Right cardiac atrium (tissue), 5 donors: ENCODE results near the gene MXRA8. TPM values are rescaled to one million over a fixed set of nuclear protein-coding genes. Genes with fewer than 3 reads are reported as not detected.

Source experiments
- ATAC-seq, 2 donors: fragments of 200-7000 bp; cut with Tn5 transposase; one replicate each; pipeline versions ENCODE4 v1.8.0 to v1.9.1; 2020; ENCODE audit warnings: moderate library complexity in 2 of 2, mild to moderate bottlenecking in 1 of 2
- DNase-seq, 3 donors: peaks; one replicate each; pipeline ENCODE4 v3.0.0-alpha.2; 2020
- H3K27ac ChIP-seq: one replicate; pipeline ENCODE4 v1.5.1; 2013; ENCODE audit warnings: mild to moderate bottlenecking, low read length, control low read depth, moderate library complexity
- H3K27me3 ChIP-seq: one replicate; pipeline ENCODE4 v1.6.1; 2013; ENCODE audit not compliant: control insufficient read depth, insufficient read depth
- H3K4me1 ChIP-seq: one replicate; pipeline ENCODE4 v1.6.1; 2013; ENCODE audit warnings: low read length; ENCODE audit not compliant: control insufficient read depth, insufficient read depth
- H3K4me3 ChIP-seq: one replicate; pipeline ENCODE4 v1.5.1; 2013; ENCODE audit warnings: low read length, control low read depth
- H3K9me3 ChIP-seq: one replicate; pipeline ENCODE4 v1.6.1; 2013; ENCODE audit warnings: low read length; ENCODE audit not compliant: control insufficient read depth
- WGBS: extraction: QIAGEN DNeasy Blood & Tissue Kit; methylation state at CpG from one replicate; pipeline ENCODE4 v1.1.7; 2013; 5-methylcytosine and 5-hydroxymethylcytosine counted together
- intact Hi-C, 4 donors: fragments of 100-400 bp; cut with DNase I; formaldehyde crosslinking; loops; one replicate each; pipeline versions ENCODE4 v1.11.0 to v1.14.0; 2022 to 2023
- polyA plus RNA-seq: library from polyadenylated mRNA; stranded (reverse); fragments of 200-250 nt; gene quantifications from one replicate; pipeline ENCODE4 v1.2.3, GENCODE V29; 2013
- total RNA-seq, 4 donors: library from RNA; stranded (reverse); fragmentation: NEBNext Ultra II Directional; extraction: Animal tissue kit (Norgen Biotek cat#: 25700); gene quantifications; one replicate each; pipeline ENCODE4 v1.2.1, GENCODE V29; 2021
- donor health status: healthy with polysubstance abuse.
- donor health status: DM: no; HTN: yes; CAD: no.
- donor health status: DM: no; HTN: no; CAD: no.
- donor health status: DM: no; HTN: yes; CAD: no; lungs with severe emphysema.
- donor health status: DM: yes; HTN: yes; CAD: no.

Gene MXRA8
- total and polyA plus RNA-seq, 5 donors: 21.9 to 39.5 (median 37.4) TPM

DNA sequence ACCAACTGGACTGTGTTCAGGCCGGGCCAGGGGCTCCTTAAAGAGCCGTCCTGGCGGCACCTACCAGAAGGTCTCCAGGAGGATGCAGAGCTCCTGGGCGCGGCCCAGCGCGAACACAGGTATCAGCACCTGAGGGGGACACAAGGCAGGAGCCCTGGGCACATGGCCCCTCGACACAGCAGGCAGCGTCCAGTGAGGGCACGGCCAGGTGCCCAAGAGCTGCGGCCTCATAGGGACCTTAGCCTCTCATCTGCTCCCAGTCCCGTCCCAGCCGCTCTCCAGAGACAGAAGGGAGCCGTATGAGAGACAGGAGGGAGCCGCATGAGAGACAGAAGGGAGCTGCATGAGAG lies 44.1 kb downstream of the MXRA8 start:
- Histone ChIP-seq H3K27me3 (no peaks in the 10 kb centered on the region), H3K4me1 (no peaks in the 10 kb centered on the region), H3K9me3 (no peaks in the 10 kb centered on the region), H3K27ac (no peak overlapping the region), H3K4me3 (no peak overlapping the region)
- WGBS: 92% methylated on average over 15 of the region's 15 CpGs
- DNase-seq (no peak), ATAC-seq (no peak)
- intact Hi-C loops: no loop called here

DNA sequence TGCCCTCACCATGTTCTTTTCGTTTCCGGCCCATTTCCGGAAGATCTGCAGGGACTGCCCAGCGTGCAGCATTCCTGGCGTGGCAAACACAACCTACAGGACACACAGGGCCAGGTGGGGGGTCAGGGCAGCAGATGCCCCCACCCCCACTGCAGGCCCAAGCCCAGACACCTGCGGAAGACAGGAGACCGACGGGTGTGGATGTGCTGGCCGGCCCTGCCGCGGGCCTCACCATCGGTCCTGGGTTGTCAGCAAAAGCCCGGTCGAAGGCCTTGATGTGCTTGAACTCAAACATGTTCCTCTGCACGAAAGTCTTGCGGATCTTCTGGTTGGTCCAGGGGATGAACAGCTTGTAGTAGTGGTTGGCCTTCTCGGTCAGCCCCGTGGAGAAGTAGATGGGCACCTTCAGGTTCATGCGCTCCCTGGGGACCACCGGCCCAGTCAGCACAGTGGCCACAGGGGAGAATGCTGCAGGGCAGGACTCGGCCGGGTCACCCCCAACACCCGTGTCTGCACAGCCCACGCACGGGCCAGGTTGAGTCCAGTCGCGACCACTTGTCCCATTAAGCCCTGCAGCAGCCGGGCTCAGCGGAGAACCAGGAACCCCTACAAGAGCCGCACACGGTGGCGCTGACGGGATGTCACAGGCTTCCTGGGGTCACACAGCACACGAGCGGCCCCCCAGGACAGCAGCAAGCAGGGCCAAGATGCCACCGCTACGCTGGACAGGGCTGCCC lies 44.7 kb downstream of the MXRA8 start:
- ATAC-seq: no peak
- no peak for DNase-seq
- Histone ChIP-seq H3K4me3 (no peak overlapping the region), H3K27ac (no peak overlapping the region), H3K27me3 (no peaks in the 10 kb centered on the region), H3K4me1 (no peaks in the 10 kb centered on the region), H3K9me3 (no peaks in the 10 kb centered on the region)
- intact Hi-C loops: no loop called here
- WGBS: 85% methylated on average over 37 of the region's 37 CpGs

DNA sequence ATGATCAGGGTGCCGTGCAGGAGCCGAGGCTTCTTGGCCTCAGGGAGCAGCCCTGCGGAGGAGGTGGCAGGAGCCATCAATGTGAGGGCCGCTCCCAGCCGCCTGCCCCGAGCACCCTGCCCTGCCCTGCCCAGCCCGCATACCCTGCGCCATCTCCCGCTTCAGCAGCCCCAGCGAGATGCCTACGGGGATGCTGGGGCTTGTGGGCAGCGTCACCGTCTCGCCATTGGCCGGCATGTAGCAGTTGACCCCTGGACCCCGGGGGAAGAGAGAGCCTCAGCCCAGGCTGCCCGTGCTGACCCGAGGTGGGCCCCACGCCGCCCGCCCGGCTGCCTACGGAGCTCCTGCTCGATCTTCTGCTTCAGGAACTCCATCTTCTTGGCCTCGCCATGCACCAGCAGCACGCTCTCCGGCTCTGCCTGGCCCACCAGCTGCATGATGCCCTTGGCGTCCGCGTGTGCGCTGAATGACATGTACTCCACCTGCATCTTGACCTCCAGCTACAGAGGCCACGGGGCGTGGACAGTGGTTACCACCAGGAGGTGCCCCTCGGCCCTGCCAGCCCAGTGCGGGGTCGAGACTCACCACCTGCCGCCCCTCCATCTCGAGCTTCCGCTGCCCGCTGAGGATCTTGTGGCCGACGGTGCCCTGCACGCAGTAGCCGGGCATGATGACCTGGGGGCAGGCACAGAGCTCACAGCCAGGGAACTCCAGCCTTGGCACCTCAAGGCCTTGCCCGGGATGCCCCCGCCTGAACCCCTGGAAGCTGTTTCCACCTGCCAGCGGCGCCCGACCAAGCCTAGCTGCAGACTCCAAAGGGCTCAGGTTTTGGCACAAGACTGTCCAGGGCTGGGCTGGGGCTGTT lies 45.7 kb downstream of the MXRA8 start:
- Histone ChIP-seq H3K27me3 (no peaks in the 10 kb centered on the region), H3K9me3 (no peaks in the 10 kb centered on the region), H3K4me1 (no peaks in the 10 kb centered on the region), H3K4me3 (no peak overlapping the region), H3K27ac (no peak overlapping the region)
- intact Hi-C loops: no loop called here
- ATAC-seq: no peak
- 90% methylated on average over 49 of the region's 49 CpGs for WGBS
- no peak for DNase-seq

DNA sequence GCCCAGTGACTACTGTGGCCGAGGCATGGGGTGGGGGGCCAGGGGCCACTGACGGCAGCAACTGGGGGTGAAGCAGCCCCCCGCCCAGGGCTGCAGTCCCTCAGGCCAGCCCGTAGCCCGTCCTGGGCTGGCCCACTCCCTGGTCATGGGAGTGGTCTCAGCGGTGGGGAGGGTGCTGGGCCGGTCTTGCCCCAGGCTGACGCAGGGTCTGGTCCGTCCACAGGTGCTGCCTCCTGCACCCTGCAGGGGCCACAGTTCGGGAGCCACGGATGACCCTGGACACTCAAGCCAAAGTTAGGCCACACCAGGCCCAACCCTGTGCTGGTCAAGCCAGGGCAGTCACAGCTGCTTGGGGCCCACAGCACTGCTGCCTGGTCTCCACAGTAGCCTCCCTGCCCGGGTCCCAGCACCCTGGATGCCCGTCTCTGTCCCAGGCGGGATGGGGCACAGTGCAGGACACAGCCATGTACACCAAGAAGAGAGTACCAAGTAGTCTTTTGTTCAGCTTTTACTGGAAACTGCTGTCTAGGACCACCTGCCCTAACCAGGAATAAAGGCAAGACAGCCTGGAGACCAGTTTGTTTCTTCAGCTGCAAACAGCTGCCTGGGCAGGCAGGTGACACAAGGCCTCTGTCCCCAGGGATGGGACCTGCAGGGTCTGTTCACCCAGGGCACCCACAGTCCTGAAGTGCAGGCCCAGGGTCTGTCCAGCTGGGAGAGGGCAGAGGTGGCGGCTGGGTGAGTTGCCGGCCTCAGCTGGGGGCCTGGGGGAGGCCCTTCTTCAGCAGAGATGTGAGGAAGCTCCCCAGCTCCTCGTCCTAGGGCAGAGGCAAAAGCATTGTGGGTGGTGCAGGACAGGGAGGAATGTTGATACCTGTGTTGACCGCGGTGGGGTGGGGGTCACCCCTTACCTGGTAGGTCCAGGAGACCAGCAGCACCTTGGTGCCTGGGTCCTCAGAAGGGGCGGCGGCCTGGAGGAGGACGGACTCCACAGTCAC lies 46.9 kb downstream of the MXRA8 start:
- ATAC-seq (no peak), DNase-seq (no peak)
- H3K9me3 ChIP-seq: no peaks in the 10 kb centered on the region
- H3K27ac ChIP-seq: no peak overlapping the region
- H3K4me3 ChIP-seq: no peak overlapping the region
- peaks cover 5% of the 10 kb centered on the region for H3K4me1 ChIP-seq
- 88% methylated on average over 22 of the region's 22 CpGs for WGBS
- H3K27me3 ChIP-seq: no peaks in the 10 kb centered on the region
- intact Hi-C loops: no loop called here

DNA sequence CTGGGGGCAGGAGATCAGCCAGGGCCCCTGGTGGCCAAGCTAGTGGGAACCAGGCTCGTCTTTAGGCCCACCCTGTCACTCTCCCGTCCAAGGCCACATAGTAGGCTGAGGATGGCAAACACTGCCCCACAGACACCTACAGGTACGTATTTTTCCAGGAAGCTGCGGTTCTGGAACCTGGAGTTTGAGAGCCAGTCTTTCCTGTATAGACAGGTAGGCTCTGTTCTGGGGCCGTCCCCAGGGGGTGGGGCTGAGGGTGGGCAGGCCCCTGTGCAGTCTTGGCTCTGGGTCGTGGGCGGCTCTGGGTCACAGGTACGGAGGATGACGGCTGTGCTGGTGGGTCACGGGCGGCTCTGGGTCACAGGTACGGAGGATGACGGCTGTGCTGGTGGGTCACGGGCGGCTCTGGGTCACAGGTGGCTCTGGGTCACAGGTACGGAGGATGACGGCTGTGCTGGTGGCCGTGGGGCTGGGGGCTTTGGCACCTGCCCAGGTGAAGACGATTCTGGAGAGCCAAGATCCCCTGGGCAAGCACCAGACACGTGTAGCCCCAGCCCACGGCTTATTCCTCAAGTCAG lies 47.8 kb downstream of the MXRA8 start:
- Histone ChIP-seq H3K27me3 (no peaks in the 10 kb centered on the region), H3K4me1 (peaks cover 5% of the 10 kb centered on the region), H3K9me3 (no peaks in the 10 kb centered on the region), H3K27ac (no peak overlapping the region), H3K4me3 (no peak overlapping the region)
- ATAC-seq (no peak), DNase-seq (no peak)
- intact Hi-C loops: no loop called here
- 87% methylated on average over 21 of the region's 21 CpGs for WGBS

DNA sequence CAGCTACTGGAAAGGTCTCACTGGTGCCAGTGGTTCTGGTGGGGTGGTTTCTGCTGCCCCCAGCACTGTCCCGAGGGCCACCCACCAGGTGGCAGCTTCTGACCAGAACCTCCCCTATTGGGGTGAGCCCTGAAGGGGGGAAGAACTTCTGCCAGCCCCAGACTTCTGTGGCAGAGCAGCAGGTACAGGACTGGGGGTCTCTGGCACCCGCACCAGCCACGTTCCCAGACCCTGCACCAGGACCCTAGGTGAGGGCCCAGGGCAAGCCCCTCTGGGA lies 48.3 kb downstream of the MXRA8 start:
- H3K9me3 ChIP-seq: no peaks in the 10 kb centered on the region
- intact Hi-C loops: no loop called here
- no peak overlapping the region for H3K27ac ChIP-seq
- DNase-seq (no peak), ATAC-seq (no peak)
- H3K4me1 ChIP-seq: peaks cover 5% of the 10 kb centered on the region
- WGBS: 81% methylated on average over 3 of the region's 3 CpGs
- H3K4me3 ChIP-seq: no peak overlapping the region
- H3K27me3 ChIP-seq: no peaks in the 10 kb centered on the region

DNA sequence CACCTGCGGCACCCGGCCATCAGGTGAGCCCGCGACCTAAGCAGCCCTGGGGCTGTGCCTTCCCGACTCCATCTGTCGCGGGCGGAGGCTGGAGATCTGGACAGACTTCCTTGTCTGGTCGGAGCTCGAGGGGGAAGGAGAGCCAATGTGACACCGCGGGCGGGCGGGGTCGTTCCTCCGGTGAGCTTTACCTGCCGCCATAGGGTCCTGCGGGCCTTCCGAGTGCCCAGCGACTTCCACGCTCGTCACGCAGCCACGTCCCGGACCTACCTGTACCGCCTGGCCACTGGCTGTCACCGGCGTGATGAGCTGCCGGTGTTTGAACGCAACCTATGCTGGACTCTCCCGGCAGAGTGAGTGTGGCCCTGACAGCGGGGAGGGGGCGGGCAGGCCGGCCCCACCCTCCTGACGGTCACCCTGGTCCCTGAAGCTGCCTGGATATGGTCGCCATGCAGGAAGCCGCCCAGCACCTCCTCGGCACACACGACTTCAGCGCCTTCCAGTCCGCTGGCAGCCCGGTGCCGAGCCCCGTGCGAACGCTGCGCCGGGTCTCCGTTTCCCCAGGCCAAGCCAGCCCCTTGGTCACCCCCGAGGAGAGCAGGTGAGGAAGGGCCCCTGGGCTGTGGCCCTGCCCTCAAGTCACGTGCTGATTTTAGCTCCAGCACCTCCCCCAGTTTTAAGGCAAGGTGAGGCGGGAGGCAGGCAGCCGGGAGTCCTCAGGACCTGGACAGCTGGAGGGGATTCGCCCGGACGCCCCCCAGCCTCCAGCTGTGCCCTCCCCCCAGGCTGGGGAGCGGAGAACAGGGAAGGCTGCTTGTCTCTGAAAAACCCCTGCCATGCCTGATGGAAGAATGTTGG lies 48.9 kb downstream of the MXRA8 start:
- ATAC-seq: no peak
- intact Hi-C loops: no loop called here
- Histone ChIP-seq H3K9me3 (no peaks in the 10 kb centered on the region), H3K4me3 (peak overlapping the region; percentile 72), H3K4me1 (peaks cover 5% of the 10 kb centered on the region), H3K27me3 (no peaks in the 10 kb centered on the region), H3K27ac (no peak overlapping the region)
- peak in 1 of 3 donors; percentile 58 for DNase-seq
- WGBS: 34% methylated on average over 57 of the region's 57 CpGs

DNA sequence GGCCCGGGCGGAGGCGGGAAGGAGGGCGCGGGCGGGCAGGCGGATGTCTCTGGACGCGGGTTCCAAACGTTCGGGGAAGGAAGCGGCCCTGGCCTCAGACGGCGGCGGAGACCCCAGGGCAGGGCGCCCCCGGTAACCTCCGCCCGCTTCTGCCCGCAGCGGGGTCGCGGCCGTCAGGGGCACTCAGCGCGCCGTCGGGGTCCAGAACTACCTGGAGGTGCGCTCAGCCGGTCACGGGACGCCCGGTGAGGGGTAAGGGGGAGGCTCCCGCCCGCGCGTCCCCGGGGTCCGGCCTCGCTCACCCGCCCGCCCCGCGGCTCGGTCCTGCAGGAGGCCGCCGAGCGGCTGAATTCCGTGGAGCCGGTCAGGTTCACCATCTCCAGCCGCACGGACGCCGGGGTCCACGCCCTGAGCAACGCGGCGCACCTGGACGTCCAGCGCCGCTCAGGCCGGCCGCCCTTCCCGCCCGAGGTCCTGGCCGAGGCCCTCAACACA lies 49.6 kb downstream of the MXRA8 start:
- Histone ChIP-seq H3K9me3 (no peaks in the 10 kb centered on the region), H3K27me3 (no peaks in the 10 kb centered on the region), H3K4me1 (peaks cover 5% of the 10 kb centered on the region), H3K4me3 (peak overlapping the region; percentile 72), H3K27ac (peak overlapping the region; percentile 80)
- ATAC-seq: peak in 1 of 2 donors; percentile 0
- no peak for DNase-seq
- intact Hi-C loops: no loop called here
- WGBS: under 1% methylated on average over 66 of the region's 66 CpGs

DNA sequence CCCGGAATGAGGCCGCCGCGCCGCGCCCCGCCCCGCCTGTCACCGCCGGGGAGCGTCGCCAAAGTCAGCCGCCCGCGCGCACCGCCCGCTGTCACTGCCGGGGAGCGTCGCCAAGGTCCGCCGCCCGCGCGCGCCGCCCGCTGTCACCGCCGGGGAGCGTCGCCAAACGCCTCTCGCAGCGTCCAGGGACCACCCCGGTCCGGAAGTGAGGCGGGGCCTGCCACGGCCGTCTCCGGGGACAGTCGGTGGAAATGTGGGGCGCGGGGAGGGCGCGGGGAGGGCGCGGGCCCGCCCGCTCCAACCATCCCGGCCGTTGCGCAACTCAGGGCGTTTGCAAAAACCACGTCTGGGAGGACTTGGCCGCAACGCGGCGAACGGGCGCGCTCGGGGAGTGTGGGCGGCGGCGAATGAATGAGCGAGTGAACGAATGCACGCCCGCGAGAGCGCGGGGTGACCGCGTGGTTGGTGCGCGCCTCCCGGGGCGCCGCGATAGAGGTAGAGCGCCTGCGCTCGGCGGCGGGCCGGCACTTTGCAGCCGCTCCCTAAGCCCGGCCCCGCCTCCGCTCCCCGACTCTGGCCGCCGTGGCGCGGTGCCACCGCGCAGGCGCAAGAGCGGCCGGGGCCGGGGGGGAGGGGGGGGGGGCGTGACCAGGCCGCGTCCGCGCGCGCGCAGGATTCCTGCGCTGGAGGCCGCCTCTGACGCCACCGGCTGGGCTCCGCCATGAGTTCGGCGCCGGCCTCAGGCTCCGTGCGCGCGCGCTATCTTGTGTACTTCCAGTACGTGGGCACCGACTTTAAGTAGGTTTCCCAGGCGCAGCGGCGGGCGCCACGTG lies 50.2 kb downstream of the MXRA8 start, which contains the start of the genes ACAP3 and PUSL1:
Gene ACAP3 (minus strand): TSS at position 8 of the 833 bp plus-strand sequence. CDS start 115 bp downstream, outside the sequence.
Gene PUSL1 (plus strand): TSS at position 675 of the 833 bp plus-strand sequence. CDS start 47 bp downstream, at position 722.
- intact Hi-C loops: no loop called here
- DNase-seq (peak; percentile 96 to 98 (median 97)), ATAC-seq (peak; percentile 69 to 78)
- WGBS: under 1% methylated on average over 123 of the region's 131 CpGs
- Histone ChIP-seq H3K9me3 (no peaks in the 10 kb centered on the region), H3K4me3 (peak within 1 kb of the TSS; percentile 72), H3K27ac (peak within 1 kb of the TSS; percentile 80), H3K4me1 (peaks cover 5% of the 10 kb centered on the region), H3K27me3 (no peaks in the 10 kb centered on the region)
